SH-SY5Y (cell line): ENCODE measurements around the gene NCOA1.

ENCODE experiments used
- GATA2 ChIP-seq: IDR thresholded peaks from 2 replicates; pipeline ENCODE4 v1.6.1; 2011; ENCODE audit warnings: mild to moderate bottlenecking, low read depth, low read length
- GATA3 ChIP-seq: IDR thresholded peaks from 2 replicates; pipeline ENCODE4 v1.6.1; 2011; ENCODE audit warnings: low read depth, mild to moderate bottlenecking, low read length, moderate library complexity

The NCOA1 gene

GRCh38 chr2:24690524-24690923 is 199.5 kb downstream of the NCOA1 start:
- TF ChIP-seq GATA3: no peak
- TF ChIP-seq GATA2: no peak

- no peak for TF ChIP-seq GATA2
- TF ChIP-seq GATA3: no peak
These were observed 200.8 kb downstream of the NCOA1 start for GRCh38 chr2:24691806-24692205.

GRCh38 chr2:24697792-24698191 is 206.7 kb downstream of the NCOA1 start:
- TF ChIP-seq GATA2 (no peak), GATA3 (no peak)

- TF ChIP-seq GATA2 (no peak), GATA3 (no peak)
These were observed 211.7 kb downstream of the NCOA1 start for GRCh38 chr2:24702800-24703199.

- TF ChIP-seq GATA2 (no peak), GATA3 (no peak)
These were observed 213.6 kb downstream of the NCOA1 start for GRCh38 chr2:24704692-24705091.

- no peak for TF ChIP-seq GATA3
- TF ChIP-seq GATA2: no peak
These were observed 216.1 kb downstream of the NCOA1 start for GRCh38 chr2:24707143-24707542.

- TF ChIP-seq GATA2 (no peak), GATA3 (no peak)
These were observed 217.6 kb downstream of the NCOA1 start for GRCh38 chr2:24708537-24709152.

- TF ChIP-seq GATA2: no peak
- no peak for TF ChIP-seq GATA3
These were observed 219.8 kb downstream of the NCOA1 start for GRCh38 chr2:24710806-24711205.

GRCh38 chr2:24711865-24712264 is 220.8 kb downstream of the NCOA1 start:
- TF ChIP-seq GATA3 (no peak), GATA2 (no peak)

- TF ChIP-seq GATA3 (no peak), GATA2 (no peak)
These were observed 221.2 kb downstream of the NCOA1 start for GRCh38 chr2:24712296-24712695.

GRCh38 chr2:24717263-24717951 is 226.4 kb downstream of the NCOA1 start:
- TF ChIP-seq GATA2 (no peak), GATA3 (no peak)

GRCh38 chr2:24720310-24720709 is 229.3 kb downstream of the NCOA1 start:
- TF ChIP-seq GATA3: no peak
- no peak for TF ChIP-seq GATA2

GRCh38 chr2:24721470-24721869 is 230.4 kb downstream of the NCOA1 start:
- no peak for TF ChIP-seq GATA3
- no peak for TF ChIP-seq GATA2

GRCh38 chr2:24722141-24722790 is 231.2 kb downstream of the NCOA1 start:
- no peak for TF ChIP-seq GATA3
- TF ChIP-seq GATA2: no peak

GRCh38 chr2:24723191-24723590 is 232.1 kb downstream of the NCOA1 start:
- peak; percentile 55; the same call in 1 of the 2 replicates for TF ChIP-seq GATA3
- no peak for TF ChIP-seq GATA2

GRCh38 chr2:24723665-24724064 is 232.6 kb downstream of the NCOA1 start:
- TF ChIP-seq GATA2 (no peak), GATA3 (no peak)
